GM23338 (cell line): Measurements from ENCODE around the gene PRAMEF12. TPM values are rescaled to one million over a fixed set of nuclear protein-coding genes. Genes with fewer than 3 reads are reported as not detected.

Source experiments
- polyA plus RNA-seq: library from polyadenylated mRNA; unstranded; fragments of >200 nt; fragmentation: Nextera tagmentation; extraction: Ambion mirVana; gene quantifications from 2 replicates; pipeline ENCODE4 v1.2.1, GENCODE V29; 2016
- total RNA-seq: library from RNA; depleted of rRNA; stranded (reverse); fragments of >200 nt; shearing (Covaris generic); gene quantifications from 2 replicates; pipeline ENCODE4 v1.2.3, GENCODE V29; 2014; rRNA removed

PRAMEF12 gene
- total and polyA plus RNA-seq, 2 experiments from 2014 or later = not detected

Other genes with a start within 250 kb of the PRAMEF12 start
- 21.0 and 21.2 TPM in 2 replicates for gene DHRS3, start 155.5 kb upstream of the PRAMEF12 start, total RNA-seq
- gene DHRS3, start 155.5 kb upstream of the PRAMEF12 start, polyA plus RNA-seq = 24.8 and 26.0 TPM in 2 replicates
- gene AADACL4, start 129.7 kb upstream of the PRAMEF12 start, total RNA-seq = not detected in 2 replicates
- gene AADACL4, start 129.7 kb upstream of the PRAMEF12 start, polyA plus RNA-seq = not detected in 2 replicates
- 1.5 and 2.1 TPM in 2 replicates for gene AADACL3, start 57.6 kb upstream of the PRAMEF12 start, total RNA-seq
- 0.30 and 0.47 TPM in 2 replicates for gene AADACL3, start 57.6 kb upstream of the PRAMEF12 start, polyA plus RNA-seq
- 0.07 TPM in 1 of 2 replicates, not detected in the other for gene CFAP107, start 27.5 kb upstream of the PRAMEF12 start, total RNA-seq
- not detected in 2 replicates for gene CFAP107, start 27.5 kb upstream of the PRAMEF12 start, polyA plus RNA-seq
- gene PRAMEF1, start 17.7 kb downstream of the PRAMEF12 start, total RNA-seq = 0.23 TPM in 1 of 2 replicates, not detected in the other
- not detected in 2 replicates for gene PRAMEF1, start 17.7 kb downstream of the PRAMEF12 start, polyA plus RNA-seq
- not detected in 2 replicates for gene PRAMEF11, start 57.7 kb downstream of the PRAMEF12 start, total RNA-seq
- not detected in 2 replicates for gene PRAMEF11, start 57.7 kb downstream of the PRAMEF12 start, polyA plus RNA-seq
- gene HNRNPCL1, start 75.0 kb downstream of the PRAMEF12 start, total RNA-seq = not detected in 2 replicates
- not detected in 2 replicates for gene HNRNPCL1, start 75.0 kb downstream of the PRAMEF12 start, polyA plus RNA-seq
- not detected in 2 replicates for gene PRAMEF2, start 83.3 kb downstream of the PRAMEF12 start, total RNA-seq
- gene PRAMEF2, start 83.3 kb downstream of the PRAMEF12 start, polyA plus RNA-seq = not detected in 2 replicates
- not detected in 2 replicates for gene PRAMEF4, start 112.5 kb downstream of the PRAMEF12 start, total RNA-seq
- gene PRAMEF4, start 112.5 kb downstream of the PRAMEF12 start, polyA plus RNA-seq = not detected in 2 replicates
- not detected in 2 replicates for gene PRAMEF10, start 124.5 kb downstream of the PRAMEF12 start, total RNA-seq
- not detected in 2 replicates for gene PRAMEF10, start 124.5 kb downstream of the PRAMEF12 start, polyA plus RNA-seq
- gene PRAMEF7, start 142.9 kb downstream of the PRAMEF12 start, total RNA-seq = not detected in 2 replicates
- not detected in 2 replicates for gene PRAMEF7, start 142.9 kb downstream of the PRAMEF12 start, polyA plus RNA-seq
- gene PRAMEF6, start 173.8 kb downstream of the PRAMEF12 start, total RNA-seq = not detected in 2 replicates
- gene PRAMEF6, start 173.8 kb downstream of the PRAMEF12 start, polyA plus RNA-seq = not detected in 2 replicates